Activated naive CD8-positive, alpha-beta T cell (primary cell): Measurements from ENCODE around the gene TGM4.
A peak's percentile ranks its signal among the peaks of the same experiment; 100 is the strongest.

ENCODE experiments used
- H3K27ac Mint-ChIP-seq: one replicate; pipeline ENCODE4 v1.8.0; 2021; ENCODE audit warnings: mixed read lengths
- H3K27me3 Mint-ChIP-seq: one replicate; pipeline ENCODE4 v1.8.0; 2021; ENCODE audit warnings: mixed read lengths
- H3K36me3 Mint-ChIP-seq: one replicate; pipeline ENCODE4 v1.8.0; 2021; ENCODE audit warnings: mixed read lengths
- H3K4me1 Mint-ChIP-seq: one replicate; pipeline ENCODE4 v1.8.0; 2021; ENCODE audit warnings: low read depth, mixed read lengths
- H3K4me3 Mint-ChIP-seq: one replicate; pipeline ENCODE4 v1.8.0; 2021; ENCODE audit warnings: mild to moderate bottlenecking, mixed read lengths
- H3K9me3 Mint-ChIP-seq: one replicate; pipeline ENCODE4 v1.8.0; 2021; ENCODE audit warnings: low read depth, mixed read lengths

TGM4 gene

GRCh38 chr3:44865272-44866035 lies 9.0 kb upstream of the TGM4 start:
- no peaks in the 10 kb centered on the region for H3K9me3 Mint-ChIP-seq
- peaks cover 52% of the 10 kb centered on the region for H3K4me1 Mint-ChIP-seq
- H3K27ac Mint-ChIP-seq: peak overlapping the region; percentile 84
- H3K36me3 Mint-ChIP-seq: peaks cover 3% of the 10 kb centered on the region
- H3K4me3 Mint-ChIP-seq: peak overlapping the region; percentile 72
- no peaks in the 10 kb centered on the region for H3K27me3 Mint-ChIP-seq

DNA sequence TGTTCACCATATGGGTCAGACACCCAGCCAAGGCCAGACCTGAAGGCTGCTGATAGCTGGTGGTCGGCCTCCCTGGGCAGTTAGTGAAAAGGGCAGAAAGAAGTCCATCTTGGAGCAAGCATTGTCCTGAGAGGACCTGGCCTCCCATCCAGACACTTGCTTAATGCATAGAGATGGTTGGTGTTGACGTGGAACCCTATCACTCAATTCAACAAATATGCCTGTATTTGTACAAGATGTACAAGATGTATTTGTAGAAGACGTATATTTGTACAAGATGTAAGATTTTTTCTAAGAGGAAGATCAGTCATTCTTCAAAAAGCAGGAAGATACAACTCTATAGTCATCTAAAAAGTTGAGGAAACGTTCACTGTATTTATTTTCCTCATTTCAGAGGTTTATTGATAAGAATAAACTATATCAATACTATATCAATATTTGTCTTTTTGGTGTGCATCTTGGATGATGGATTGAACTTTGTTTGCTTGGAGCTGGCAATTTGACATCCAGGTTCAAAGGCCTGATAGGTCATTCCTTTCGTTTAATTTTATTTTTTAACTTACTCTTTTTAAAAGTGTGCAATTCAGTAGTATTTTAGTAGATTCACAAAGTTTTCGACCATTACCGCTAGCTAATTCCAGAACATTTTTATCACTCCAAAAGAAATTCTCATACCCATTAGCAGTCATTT lies 6.8 kb upstream of the TGM4 start:
- H3K27me3 Mint-ChIP-seq: no peaks in the 10 kb centered on the region
- H3K4me3 Mint-ChIP-seq: no peak overlapping the region
- H3K36me3 Mint-ChIP-seq: peaks cover 3% of the 10 kb centered on the region
- H3K9me3 Mint-ChIP-seq: no peaks in the 10 kb centered on the region
- peaks cover 45% of the 10 kb centered on the region for H3K4me1 Mint-ChIP-seq
- H3K27ac Mint-ChIP-seq: peak overlapping the region; percentile 41

GRCh38 chr3:44870375-44871061 lies 3.9 kb upstream of the TGM4 start:
- H3K4me1 Mint-ChIP-seq: peaks cover 17% of the 10 kb centered on the region
- H3K27me3 Mint-ChIP-seq: no peaks in the 10 kb centered on the region
- H3K36me3 Mint-ChIP-seq: no peaks in the 10 kb centered on the region
- no peaks in the 10 kb centered on the region for H3K9me3 Mint-ChIP-seq
- H3K4me3 Mint-ChIP-seq: no peak overlapping the region
- no peak overlapping the region for H3K27ac Mint-ChIP-seq

DNA sequence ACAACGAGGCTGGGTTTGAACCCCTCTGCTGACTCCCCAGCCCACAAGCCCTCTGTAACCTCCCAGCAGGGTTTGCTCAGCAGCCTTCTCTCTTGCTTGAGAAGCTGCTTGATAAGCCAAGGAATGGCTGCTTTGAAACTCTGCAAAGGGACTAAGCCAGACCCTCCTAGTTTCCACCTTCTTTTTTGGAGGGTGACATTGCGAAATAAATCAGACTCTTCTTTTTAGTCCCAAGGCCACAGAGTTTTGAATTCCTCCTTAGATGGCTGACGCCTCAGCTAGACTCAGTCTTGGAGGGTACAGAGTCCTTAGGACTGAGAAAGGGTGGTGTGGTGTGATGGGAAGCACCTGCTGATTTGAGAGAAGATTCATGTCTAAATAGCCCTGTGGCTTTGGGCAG lies 1.2 kb downstream of the TGM4 start:
- Mint-ChIP-seq H3K4me3 (no peak overlapping the region), H3K27ac (no peak overlapping the region), H3K9me3 (no peaks in the 10 kb centered on the region), H3K36me3 (no peaks in the 10 kb centered on the region), H3K27me3 (peaks cover 2% of the 10 kb centered on the region), H3K4me1 (no peaks in the 10 kb centered on the region)

- Mint-ChIP-seq H3K4me3 (no peak overlapping the region), H3K27me3 (peaks cover 2% of the 10 kb centered on the region), H3K4me1 (no peaks in the 10 kb centered on the region), H3K36me3 (no peaks in the 10 kb centered on the region), H3K9me3 (no peaks in the 10 kb centered on the region), H3K27ac (no peak overlapping the region)
Measured at GRCh38 chr3:44877333-44877732, 2.9 kb downstream of the TGM4 start.

DNA sequence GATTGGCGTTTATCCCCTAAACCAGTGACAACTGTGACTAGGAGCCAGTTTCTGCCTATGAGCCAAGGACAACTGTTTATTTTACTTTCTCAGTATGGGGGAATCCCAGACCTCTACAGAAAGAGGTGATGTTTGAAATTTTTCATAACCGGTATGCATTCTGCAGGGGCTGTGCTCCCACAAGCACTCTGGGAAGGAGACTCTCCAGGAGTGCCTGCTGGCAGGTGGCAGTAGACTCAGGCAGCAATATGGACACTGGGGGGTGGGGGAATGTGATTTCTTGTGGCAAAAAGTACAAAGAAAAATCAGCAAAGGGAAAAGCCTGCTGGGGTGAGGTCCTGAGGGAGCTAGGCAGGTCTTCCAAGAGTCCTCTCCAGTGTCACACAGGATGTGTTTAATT lies 5.9 kb downstream of the TGM4 start:
- Mint-ChIP-seq H3K4me1 (no peaks in the 10 kb centered on the region), H3K27me3 (peaks cover 7% of the 10 kb centered on the region), H3K36me3 (no peaks in the 10 kb centered on the region), H3K27ac (no peak overlapping the region), H3K4me3 (no peak overlapping the region), H3K9me3 (no peaks in the 10 kb centered on the region)

GRCh38 chr3:44883213-44883955 lies 9.0 kb downstream of the TGM4 start:
- no peak overlapping the region for H3K27ac Mint-ChIP-seq
- H3K4me3 Mint-ChIP-seq: no peak overlapping the region
- H3K9me3 Mint-ChIP-seq: no peaks in the 10 kb centered on the region
- no peaks in the 10 kb centered on the region for H3K4me1 Mint-ChIP-seq
- peaks cover 9% of the 10 kb centered on the region for H3K27me3 Mint-ChIP-seq
- H3K36me3 Mint-ChIP-seq: no peaks in the 10 kb centered on the region

DNA sequence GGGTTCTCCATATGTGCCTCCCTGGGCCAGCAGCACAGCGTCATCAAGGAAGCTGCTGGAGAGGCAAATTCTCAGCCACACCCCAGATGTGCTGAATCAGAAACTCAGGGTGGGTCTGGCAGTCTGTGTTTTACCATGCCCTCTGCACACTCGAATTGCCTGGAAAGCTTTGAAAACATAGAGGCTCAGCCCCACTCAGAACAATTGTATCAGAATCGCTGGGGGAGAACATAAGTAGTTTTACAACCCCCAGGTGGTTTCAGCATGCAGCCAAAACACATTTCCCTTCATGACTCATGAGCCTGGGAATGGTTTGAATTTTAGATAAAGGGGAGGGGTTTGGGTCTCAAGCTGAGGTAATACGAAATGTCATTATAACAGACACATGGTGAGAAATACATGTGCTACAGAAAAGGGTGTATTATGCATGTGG lies 9.6 kb downstream of the TGM4 start:
- peaks cover 9% of the 10 kb centered on the region for H3K27me3 Mint-ChIP-seq
- H3K4me3 Mint-ChIP-seq: no peak overlapping the region
- H3K9me3 Mint-ChIP-seq: no peaks in the 10 kb centered on the region
- no peak overlapping the region for H3K27ac Mint-ChIP-seq
- H3K4me1 Mint-ChIP-seq: no peaks in the 10 kb centered on the region
- H3K36me3 Mint-ChIP-seq: no peaks in the 10 kb centered on the region

DNA sequence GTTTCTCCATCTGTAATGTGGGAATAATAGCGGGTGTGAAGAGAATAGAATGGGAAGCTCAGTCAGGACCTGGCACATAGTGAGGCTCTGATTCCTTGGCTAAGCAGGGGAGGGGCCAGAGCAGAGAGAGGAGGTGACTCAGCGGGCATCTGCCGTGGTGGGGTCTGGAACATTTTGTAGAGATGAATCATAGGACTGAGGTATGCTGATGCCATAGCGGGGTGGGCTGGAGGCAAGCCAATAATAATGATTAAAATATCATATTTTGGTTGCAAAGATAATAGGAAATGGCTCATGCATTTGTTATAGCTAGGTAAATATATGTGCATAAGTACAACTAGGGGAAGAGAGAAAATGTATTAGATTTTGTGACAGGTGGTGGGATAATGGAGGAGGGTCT lies 11.2 kb downstream of the TGM4 start:
- Mint-ChIP-seq H3K27me3 (peaks cover 9% of the 10 kb centered on the region), H3K4me1 (no peaks in the 10 kb centered on the region), H3K9me3 (no peaks in the 10 kb centered on the region), H3K4me3 (no peak overlapping the region), H3K36me3 (no peaks in the 10 kb centered on the region), H3K27ac (no peak overlapping the region)

- Mint-ChIP-seq H3K9me3 (no peaks in the 10 kb centered on the region), H3K36me3 (no peaks in the 10 kb centered on the region), H3K27me3 (peaks cover 9% of the 10 kb centered on the region), H3K4me3 (no peak overlapping the region), H3K27ac (no peak overlapping the region), H3K4me1 (no peaks in the 10 kb centered on the region)
Measured at GRCh38 chr3:44886561-44886960, 12.2 kb downstream of the TGM4 start.

- no peaks in the 10 kb centered on the region for H3K36me3 Mint-ChIP-seq
- no peak overlapping the region for H3K4me3 Mint-ChIP-seq
- no peaks in the 10 kb centered on the region for H3K9me3 Mint-ChIP-seq
- H3K4me1 Mint-ChIP-seq: no peaks in the 10 kb centered on the region
- no peak overlapping the region for H3K27ac Mint-ChIP-seq
- peaks cover 9% of the 10 kb centered on the region for H3K27me3 Mint-ChIP-seq
Measured at GRCh38 chr3:44887101-44887500, 12.7 kb downstream of the TGM4 start.

DNA sequence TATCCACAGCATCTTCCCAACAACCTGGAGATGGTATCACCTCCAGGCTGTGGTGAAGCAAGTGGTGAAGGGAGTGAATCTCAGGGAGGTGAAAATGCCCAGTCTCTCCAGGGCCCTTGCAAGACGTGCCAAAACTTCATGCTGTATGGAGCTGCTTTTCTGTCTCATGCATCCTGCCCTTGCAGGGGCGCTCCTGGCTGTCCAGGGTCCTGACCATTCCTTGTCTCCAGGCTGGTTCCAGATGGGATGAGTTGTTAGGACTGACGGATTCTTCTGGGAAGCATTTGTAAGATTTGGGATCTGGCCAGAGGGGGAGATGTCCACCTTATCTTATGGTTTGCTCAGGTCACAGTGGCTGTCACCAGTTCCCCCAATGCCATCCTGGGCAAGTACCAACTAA lies 15.8 kb downstream of the TGM4 start:
- Mint-ChIP-seq H3K27me3 (peaks cover 4% of the 10 kb centered on the region), H3K36me3 (no peaks in the 10 kb centered on the region), H3K4me1 (no peaks in the 10 kb centered on the region), H3K27ac (no peak overlapping the region), H3K4me3 (no peak overlapping the region), H3K9me3 (no peaks in the 10 kb centered on the region)

DNA sequence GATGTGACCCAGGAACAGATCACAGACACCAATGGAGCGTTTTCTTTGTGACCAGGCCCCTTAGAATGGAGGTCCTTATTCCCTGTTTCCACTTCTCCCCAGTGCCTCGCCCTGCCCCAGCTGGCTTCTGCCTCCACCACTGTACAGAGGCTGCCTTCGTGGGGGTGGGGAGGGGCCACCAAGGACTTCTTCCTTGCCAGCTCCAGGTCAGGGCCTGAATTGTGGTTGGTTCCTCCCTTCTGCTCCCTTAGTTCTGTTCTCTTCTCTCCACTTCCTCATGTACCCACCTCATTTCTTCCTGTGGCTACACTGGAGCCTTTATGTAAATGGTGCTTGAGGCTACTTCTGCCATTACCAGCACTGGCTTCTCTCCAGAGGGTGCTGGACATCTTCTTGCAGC lies 16.4 kb downstream of the TGM4 start:
- Mint-ChIP-seq H3K9me3 (no peaks in the 10 kb centered on the region), H3K4me1 (no peaks in the 10 kb centered on the region), H3K27me3 (peaks cover 4% of the 10 kb centered on the region), H3K27ac (no peak overlapping the region), H3K4me3 (no peak overlapping the region), H3K36me3 (no peaks in the 10 kb centered on the region)

DNA sequence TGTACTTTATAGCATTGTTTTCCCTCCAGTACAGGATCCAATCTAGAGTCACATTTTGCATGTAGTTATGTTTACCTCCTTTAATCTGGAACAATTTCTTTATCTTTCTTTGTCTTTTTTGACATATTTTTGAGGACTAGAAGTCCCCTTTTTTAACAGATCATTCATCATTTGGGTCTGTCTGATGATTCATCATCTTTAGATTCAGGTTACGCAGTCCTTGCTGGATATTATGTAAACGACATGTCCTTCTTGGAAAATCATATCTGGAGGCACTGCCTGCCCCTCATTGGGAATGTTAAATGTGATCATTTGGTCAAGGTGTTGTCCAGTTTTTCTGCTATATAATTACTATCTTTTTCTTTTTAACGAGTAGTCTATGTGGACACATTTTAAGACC lies 18.3 kb downstream of the TGM4 start:
- Mint-ChIP-seq H3K36me3 (no peaks in the 10 kb centered on the region), H3K4me1 (no peaks in the 10 kb centered on the region), H3K9me3 (no peaks in the 10 kb centered on the region), H3K4me3 (no peak overlapping the region), H3K27ac (no peak overlapping the region), H3K27me3 (no peaks in the 10 kb centered on the region)

GRCh38 chr3:44893097-44893496 lies 18.7 kb downstream of the TGM4 start:
- Mint-ChIP-seq H3K27ac (no peak overlapping the region), H3K4me1 (no peaks in the 10 kb centered on the region), H3K9me3 (no peaks in the 10 kb centered on the region), H3K36me3 (no peaks in the 10 kb centered on the region), H3K27me3 (no peaks in the 10 kb centered on the region), H3K4me3 (no peak overlapping the region)
